MV-4-11 (cell line): ENCODE data around the gene SS18L1.

Source experiments
- DNase-seq: peaks from one replicate; lab custom pipeline; 2025; lab: John Stamatoyannopoulos, UW

SS18L1 gene

DNA sequence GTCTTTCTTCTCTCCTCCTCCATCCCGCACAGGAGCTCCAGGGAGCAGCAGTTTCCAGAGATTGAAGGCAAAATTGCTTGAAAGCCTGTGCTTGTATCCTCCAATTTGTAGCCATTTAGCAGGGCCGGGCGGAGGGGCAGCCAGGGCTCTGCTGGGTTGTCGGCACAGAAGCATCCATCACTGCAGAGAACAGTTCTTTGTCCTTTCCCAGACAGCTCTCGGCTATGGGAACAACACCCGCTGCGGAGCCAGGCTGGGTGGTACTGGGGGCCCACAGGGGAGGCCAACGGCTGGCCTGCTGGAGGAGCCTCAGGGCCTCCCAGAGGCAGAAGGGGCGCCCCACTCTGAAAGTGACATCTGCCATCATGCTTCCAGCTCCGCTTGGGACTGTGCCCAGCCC lies 68.7 kb downstream of the SS18L1 start:
- no peak for DNase-seq

DNA sequence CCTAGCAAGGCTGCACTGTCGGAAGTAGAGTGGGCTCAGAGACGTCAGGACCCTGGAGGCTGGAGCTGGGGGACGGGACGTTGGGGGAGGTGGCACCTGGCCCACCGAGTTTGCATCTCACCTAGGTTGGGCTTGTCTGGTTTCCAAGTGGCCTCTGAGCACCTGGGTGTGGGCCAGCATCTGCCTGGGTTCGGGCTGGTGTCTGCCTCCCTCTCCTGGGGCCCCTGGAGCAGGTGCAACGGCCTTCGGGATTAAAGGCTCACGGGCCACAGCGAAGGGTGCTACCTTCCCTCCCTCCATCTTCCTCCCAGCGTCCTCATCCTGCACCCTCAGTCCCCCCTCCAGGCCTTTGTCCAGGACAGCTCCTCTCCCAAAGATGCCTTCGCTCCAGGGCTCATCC lies 70.5 kb downstream of the SS18L1 start:
- no peak for DNase-seq

DNA sequence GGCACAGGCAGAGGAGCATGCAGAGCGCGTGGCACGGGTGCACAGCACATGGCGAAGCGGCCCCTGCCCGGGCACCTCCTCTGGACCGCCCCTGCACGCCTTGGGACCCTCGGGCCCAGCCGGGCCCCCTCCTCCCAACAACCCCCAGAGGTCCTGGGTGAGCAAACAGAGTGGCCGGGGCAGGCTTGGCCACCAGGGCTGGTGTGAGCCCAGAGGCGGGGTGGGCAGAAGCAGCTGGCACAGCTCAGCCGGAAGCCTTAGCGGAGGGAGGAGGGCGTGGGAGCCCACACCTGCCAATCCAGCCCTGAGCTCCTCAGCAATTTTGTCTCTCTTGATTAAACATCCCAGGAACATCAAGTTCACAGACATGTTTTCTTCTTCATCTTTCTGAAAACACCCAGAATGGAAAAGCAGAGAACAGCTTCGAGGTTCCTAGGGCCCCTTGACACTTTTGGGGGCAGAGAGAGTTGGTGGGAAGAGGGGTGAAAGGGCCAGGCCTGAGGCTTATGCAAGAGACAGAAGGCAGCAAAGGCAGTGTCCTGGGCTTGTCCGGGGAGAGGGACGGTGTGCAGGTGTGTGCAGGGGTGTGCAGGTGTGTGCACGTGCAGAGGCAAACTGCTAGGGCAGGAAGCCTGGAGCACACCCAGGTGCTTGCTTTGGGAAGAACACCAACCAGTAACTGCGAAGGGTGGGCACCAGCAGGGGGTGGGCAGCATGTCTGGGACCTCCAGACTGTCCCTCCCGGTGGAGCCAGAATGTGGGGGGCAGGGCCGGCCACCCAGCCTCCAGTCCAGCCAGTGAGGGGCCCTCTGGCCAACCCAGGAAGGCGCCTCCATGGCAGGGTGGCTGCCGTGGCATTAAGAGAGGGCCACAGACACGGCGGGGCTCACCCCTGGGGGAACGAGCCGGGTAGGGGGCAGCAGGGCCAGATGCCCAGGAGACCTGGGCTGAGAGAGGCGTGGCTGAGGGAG lies 71.7 kb downstream of the SS18L1 start:
- DNase-seq = no peak

DNA sequence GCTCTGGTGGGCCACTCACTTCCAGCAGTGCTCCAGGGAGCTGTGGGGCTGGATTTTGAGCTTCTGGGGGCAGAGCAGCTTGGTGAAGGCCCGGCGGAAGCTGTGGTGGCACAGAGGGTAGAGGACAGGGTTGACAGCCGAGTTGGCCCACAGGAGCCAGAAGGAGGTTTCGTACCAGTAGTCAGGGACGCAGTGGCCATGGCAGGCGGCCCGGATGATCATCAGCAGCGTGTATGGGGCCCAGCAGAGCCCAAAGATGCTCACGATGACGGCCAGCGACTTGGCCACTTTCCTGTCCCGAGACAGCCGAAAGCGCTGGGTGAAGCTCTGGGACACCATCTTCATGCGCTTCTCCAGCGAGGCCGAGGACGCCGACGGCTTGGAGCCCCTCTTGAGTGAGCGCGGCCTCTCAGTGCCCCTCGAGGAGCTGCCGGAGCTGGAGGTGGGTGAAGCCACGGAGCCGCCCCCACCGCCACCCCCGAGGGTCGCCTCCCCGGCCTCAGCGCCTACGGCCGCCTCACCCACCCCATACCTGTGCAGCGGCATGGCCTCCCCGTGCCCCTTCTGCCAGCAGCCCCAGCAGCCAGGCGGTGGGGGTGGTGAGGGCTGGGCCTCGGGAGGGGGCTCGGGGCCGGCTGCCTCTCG lies 72.5 kb downstream of the SS18L1 start:
- no peak for DNase-seq

DNA sequence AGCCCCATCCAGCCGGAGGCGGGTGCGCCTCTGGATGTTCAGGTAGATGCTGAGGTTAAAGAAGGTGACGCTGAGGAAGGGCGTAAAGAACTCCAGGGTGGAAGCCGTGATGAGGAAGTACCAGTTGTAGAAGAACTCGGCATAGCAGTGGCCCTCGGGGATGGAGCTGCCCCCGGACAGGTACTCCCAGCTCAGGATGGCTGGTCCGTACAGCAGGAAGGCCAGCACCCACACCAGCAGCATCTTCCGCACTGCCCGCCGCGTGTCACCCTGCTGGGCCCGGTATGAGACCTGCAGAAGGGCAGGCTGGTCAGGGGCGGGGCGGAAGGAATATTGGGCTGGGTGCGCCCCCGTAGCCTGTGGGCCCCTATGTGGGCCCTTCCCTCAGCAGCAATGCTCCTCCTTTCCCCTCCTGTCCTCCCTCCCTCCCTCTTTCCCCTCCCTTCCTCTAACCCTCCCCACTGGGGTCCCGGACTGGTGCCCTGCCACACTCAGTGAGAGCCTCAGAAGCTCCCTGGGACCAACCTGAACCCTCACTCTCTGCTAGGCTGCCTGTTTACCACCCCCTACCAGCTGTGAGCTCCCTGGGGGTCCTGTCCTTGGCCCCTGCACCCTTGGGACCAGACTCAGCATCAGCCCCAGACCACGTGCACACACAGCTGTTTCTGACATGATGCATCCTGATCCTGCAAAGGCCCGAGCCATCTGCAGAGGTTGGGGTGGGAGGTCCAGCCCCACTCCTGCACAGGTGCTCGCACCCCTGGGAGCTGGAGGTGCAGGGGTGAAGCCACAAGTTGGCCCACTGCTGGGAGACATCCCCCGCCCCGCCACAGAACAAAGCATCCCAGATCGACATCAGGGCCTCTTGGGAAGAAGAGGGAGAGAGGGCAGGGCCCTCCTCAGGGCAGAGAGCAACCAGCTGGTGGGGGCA lies 73.3 kb downstream of the SS18L1 start:
- no peak for DNase-seq

DNA sequence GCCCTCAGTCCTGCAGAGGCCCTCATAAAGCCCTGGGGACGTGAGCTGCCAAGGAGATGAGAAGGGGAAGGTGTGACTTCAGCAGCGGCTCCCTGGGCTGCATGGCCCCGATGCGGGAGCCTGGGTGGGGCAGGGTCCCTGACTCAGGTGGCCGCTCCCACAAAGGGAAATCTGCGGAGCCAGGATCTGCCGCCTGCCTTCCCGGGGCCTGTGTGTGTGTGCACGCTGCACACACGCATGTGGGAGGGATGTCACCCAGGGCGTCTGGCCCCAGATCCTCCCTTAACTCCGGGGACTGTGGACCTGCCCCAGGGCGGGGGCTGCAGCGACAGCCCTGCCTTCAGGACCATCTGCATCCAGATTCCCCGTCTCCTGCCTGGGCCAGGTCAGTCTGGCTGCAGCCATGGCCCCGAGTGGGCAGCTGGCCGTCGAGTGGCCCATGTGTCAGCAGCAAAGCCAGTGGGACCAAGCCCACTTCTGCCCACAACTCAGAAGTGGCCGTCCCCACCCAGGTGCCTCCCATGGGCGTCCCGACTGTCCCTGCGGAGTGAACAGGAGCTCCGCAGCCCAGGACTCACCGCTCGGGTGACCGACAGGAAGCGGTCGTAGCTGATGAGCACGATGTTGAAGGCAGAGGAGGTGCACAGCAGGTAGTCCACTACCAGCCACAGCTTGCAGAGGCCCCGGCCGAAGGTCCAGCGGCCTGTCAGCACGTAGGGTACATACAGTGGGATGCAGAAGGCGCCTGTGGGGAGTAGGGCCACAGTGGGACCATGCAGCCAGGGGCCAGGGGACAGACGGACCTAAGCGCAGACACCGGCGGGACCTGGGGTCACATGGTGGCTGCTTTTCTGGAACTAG lies 74.6 kb downstream of the SS18L1 start:
- no peak for DNase-seq

DNA sequence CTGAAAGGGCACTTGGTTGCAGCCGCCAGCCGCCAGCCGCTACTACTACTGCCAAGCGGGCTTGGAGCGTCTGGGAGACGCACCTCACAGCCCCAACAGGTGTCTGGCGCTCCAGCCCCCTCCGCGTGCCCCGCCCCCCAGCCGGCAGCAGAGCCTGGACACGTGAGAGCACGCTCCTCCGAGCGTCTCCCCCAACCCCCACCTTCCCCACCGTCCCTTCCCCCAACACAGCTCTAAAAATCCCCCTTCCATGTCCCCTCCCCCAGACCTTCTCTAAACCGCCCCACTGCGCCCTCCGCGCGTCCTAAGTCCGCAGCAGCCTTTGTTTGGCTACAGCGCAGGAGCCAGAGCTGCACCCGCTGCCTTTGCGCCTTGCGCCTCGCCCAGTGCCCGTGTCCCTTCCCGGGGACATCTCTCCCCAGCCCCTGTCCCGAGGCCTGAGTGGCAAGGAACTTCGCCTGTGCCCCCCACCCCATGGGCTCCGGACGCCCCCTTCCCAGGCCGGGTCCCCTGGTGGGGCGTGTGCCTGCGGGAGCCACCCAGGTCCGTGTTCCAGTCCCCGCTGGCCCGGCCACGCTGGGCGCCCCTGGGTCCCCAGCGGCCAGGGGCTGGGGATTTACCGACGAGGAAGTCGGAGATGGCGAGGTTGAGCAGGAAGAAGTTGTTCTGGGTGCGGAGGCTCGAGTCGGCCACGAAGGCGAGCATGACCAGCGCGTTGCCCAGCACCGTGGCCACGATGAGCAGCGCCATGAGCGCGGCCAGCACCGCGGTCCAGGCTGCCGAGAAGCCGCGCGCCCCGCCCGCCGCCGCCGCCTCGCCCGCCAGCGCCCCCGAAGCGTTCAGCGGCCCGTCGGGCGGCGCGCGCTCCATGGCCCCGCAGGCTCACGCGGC lies 75.8 kb downstream of the SS18L1 start:
- DNase-seq = no peak

DNA sequence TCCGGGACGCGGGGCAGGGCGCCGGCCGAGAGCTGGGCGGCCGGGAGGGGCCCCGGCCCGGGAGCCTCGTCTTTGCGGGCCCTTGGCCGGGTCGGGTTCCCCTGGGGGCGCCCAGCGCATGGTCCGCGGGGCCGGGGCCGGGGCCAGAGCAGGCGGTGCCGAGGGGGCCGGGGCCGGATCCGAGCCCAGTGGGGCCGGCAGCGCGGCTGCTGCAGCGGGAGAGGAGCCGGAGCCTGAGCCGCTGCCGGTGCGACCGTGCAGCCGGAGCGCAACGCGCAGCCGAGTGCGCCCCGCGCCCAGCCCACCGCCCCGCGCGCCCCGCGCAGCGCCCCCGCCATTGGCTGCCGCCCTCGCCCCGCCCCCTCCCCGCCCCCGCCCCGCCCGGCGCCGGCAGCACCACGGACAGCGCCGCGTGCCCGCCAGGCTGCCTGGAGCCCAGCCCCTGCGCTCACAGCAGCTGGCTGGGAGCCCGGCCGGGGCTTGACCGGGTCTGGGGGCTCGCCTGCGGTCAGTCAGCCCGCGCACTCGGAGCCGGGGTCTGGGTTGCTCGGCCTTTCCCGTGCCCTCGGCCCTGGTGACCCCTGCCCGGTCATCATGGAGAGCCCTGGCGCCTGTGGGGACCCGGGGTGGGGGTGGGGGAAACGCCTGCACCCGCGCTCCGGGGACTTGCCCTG lies 76.6 kb downstream of the SS18L1 start, which contains the start of gene HRH3:
Gene HRH3, minus strand, starts transcription at position 287 of the 674 bp plus-strand sequence. CDS start 308 bp downstream, outside the sequence.
- no peak for DNase-seq

DNA sequence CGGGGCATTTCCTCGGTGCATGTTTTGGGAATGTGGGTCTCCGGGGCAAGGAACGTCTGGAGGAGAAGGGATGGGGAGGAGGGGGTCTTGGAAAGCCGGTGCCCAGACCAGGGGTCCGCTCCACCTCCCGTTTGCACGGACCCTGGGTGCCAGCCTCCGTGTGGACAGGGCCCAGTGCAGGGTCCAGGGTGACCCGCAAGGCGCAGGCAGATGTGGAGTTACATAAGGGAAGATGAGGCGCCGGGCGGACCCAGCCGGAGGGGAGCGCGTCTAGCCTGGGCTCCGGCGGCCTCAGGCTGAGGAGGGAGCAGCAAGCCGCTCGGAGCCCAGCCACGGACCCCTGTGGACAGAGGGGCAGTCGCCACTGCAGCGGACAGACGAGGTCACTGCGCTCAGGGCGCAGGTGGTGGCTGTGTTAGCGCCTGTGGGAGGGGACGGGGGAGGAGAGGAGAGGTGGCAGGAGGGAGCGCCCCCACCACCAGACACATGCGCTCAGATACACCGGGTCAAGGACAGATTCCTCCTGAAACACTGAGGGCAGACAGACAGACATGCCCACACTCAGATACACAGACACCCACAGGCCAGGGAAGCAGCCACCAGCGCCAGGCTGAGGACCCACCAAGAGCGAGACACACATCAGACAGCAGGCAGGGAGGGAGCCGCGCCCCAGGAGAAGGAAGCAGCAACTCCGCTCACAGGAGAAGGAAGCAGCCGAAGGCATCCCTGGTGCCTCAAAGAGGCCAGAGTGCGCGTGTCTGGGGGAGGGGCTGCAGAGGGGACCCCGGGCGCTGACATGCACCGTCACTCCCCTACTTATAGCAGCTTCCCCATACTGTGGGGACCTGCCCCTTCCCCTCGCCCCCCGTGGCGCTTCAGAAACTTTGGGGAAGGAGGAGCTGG lies 77.3 kb downstream of the SS18L1 start:
- DNase-seq = no peak

DNA sequence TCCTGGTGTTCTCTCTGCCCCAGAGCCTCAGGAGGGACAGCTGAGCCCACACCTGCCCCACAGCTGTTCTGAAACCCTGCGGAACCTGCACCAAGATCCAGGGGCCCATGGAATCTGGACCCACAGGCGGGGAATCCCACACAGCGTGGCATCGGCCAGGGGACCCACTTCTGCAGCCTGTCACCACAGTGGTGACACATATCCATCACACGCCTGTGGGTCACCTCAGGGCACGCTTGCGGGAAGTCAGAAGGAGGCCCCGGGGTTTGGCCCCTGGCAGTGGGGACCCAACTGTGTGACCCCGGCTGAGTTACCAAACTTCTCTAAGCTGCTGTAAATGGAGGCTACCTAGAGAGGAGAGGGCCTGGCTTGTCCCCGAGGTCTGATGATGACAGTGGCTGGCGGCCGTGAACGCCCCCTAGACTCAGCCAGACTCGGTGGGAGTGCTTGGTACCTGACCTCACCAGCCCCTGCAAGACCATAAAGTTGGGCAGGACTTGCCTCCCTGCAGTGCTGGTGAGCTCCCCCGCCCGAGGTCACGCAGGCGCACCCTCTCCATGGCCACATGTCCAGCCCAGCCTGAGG lies 78.8 kb downstream of the SS18L1 start:
- DNase-seq = no peak

DNA sequence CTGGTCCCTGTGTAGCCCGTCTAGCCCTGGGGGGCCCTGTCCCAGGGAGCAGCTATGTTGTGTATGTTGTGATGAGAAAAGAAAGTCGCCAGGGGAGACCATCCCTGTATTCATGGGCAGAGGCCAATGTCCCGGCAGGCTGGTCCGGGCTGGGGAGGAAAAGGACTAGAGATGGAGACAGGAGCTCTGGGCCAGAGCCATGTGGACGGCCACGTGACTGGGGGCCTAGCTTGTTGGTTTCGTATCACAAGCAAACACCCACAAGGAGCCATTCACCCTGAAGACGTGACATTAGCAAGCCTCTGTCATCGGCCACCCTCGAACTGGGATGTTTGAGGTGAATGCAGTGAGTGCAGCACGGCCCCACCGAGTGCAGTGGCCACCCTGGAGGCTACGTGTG lies 79.4 kb downstream of the SS18L1 start:
- DNase-seq = no peak

DNA sequence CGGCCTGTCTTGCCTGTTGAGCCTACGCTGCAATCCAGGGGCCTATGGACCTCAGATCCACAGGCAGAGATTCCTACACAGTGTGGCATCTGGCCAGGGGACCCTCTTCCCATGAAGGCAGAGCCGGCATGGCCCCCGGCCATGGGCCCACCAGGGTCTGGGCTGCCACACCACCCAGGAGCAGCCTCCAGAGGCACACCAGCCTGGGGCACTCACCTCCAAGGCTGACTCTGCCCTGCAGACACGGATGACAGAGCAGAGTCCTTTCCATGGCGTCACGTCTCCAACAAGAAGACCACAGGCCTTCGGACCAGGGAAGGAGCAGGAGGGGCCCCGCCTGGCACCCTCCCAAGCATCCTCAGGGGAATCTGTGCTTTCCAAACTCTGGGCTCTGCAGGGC lies 80.0 kb downstream of the SS18L1 start:
- DNase-seq = no peak

DNA sequence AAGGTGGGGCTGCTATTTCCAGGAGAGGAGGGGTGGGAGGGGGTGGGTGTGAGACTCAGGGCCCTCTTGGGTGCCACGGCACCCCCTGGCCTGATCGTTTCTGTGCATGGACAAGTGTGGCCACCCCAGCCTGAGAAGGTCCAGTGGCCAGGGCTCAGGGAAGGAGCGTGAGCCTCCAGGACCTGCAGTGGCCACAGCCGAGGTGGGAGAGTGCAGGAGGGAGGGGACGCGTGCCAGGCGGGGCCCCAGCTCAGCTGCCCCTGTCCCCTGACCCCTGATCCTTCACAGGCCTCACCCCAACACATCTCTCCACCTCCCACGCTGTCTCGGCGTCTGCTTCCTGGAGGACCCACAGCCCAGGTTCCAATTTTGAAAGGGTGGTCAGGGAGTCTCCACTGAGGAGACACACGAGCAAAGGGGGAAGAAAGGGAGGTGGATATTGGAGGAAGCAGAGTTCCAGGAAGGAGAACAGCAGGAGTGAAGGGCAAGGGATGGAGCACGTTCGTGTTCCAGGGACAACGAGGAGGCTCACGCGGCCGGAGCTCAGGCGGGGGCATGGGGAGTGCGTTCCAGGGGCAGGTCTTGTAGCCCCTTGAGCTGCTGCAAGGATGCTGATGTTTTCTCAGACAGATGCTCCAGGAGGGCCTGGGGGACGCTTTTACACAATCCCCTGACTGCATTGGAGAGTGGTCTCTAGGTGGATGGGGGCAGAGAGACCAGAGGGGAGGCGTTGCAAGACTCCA lies 80.7 kb downstream of the SS18L1 start:
- no peak for DNase-seq

DNA sequence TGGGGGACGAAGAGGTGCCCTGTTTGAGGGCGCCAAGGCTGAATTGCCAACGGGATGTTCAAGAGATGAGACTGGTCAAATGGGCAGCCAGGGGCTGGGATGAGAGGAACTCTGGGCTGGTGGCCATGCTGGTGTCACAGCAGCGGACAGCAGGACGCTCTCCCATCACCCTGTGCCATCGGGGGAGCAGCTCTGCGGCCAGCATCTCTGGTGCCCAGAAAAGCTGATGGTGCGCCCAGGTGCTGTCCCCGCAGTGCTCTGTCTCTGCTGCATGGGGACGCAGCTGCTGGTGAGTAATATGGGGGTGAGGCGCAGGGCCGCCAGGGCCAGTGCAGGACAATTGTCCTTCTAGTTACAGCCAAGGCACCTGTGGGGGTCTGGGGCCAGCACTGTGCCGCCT lies 81.5 kb downstream of the SS18L1 start:
- DNase-seq = no peak

DNA sequence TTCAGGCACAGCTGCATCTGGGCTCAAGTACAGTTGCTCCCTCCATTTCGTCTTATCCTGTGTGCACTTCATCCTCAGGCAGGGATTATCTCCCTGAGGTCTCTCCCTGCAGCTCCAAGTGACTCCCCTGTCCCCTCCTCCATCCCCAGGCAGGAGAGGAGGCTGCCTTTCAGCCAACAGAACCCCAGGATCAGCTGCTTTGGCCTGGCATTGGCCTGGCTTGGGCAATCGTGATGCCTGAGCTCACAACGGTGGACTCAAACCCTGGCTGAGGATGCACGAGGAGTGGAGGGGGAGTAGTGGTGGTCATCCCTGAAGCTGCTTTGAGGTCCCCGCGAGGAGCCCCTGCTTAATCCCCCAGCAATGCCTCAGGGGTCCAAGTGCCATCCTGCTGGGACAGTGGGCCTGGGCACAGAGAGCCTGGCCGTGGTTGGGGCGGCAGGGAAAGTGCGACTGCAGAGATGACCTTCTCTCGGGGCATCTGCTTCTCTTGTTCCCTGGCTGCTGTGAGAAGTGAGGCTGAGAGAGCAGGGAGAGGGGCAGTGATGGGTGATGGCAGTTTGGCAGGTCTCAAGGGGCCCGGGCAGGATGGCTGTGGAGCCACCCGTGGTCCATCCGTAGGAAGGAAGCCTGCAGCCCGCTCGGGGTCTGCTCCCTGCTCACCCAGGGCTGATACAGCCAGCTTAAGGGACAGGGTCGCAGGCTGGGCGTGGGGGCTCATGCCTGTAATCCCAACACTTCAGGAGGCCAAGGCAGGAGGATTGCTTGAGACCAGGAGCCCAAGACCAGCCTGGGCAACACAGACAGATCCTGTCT lies 82.5 kb downstream of the SS18L1 start:
- DNase-seq = no peak
